Measurements from ENCODE around the gene ITSN1.

ITSN1 gene

GRCh38 chr21:33932731-33933130, 290.4 kb downstream of the ITSN1 start:
- DNase-seq (ENCODE audit: low spot score), result no peak

- no peak for DNase-seq (ENCODE audit: low spot score)
Observed at GRCh38 chr21:33936301-33937038, 294.2 kb downstream of the ITSN1 start.

- no peak for DNase-seq (ENCODE audit: low spot score)
Observed at GRCh38 chr21:33937146-33937545, 294.8 kb downstream of the ITSN1 start.

- DNase-seq (ENCODE audit: low spot score), result no peak
Observed at GRCh38 chr21:33937931-33938339, 295.6 kb downstream of the ITSN1 start.

DNA sequence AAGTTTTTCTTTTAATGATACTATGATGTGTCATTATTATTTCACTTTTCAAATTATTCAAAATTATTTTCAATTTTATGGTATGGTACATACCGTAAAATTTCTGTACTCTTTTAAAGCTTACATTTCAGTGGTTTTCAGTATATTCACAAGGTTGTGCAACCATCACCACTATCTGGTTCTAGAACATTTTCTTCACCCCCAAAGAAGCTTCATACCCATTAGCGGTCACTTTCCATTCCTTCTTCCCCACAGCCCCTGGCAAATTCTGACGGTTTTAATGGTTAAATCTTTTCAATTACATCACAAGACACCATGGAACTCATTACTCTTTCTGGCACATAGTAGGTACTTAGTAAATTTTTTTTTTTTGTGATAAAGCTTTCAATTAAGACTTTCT, 296.1 kb downstream of the ITSN1 start:
- no peak for DNase-seq (ENCODE audit: low spot score)

- DNase-seq (ENCODE audit: low spot score), result no peak
Observed at GRCh38 chr21:33939226-33939625, 296.9 kb downstream of the ITSN1 start.

DNA sequence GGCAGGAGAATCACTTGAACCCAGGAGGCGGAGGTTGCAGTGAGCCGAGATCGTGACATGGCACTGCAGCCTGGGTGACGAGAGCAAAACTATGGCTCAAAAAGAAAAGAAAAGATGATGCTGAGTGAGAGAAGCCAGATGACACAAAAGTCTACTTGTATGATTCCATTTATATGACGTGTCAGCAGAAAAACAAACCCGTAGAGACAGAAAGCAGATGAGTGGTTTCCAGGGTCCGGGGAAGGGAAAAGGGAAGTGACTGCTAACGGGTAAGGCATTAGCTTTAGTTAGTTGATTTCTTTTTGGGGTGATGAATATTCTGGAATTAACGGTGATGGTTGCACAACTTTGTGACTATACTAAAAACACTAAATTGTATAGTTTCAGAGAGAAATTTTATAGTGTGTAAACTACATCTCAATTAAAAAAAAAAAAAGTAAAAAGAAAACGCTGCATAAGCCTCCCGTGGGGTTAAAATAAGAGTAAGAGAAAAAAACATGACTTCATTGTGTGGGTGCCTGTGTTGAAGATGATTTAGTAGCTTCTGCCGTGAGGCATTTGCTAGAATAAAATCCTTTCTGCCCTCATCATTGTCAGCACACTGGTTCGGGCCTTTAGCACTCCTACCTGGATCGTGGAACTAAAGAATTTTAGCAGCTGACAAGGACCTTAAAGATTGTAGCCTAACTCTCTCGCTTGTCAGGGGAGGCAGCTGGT, 298.0 kb downstream of the ITSN1 start:
- no peak for DNase-seq (ENCODE audit: low spot score)

DNA sequence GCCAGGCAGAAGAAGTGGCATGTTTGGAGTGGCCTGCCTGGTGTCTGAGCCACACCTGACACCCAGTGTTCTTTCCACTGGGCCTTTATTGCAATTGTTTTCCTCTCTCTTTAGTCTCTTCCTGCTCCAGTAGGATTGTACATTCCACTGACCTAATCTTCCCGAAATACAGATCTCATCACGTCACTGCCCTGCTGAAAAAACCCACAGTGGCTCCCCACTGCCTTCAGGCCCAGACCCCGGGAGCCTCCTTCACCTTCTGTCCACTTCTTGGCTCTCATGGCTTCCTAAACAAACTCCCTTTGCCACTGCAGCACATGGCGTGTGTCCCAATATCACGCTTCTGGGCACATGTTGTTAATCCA, 298.6 kb downstream of the ITSN1 start:
- DNase-seq (ENCODE audit: low spot score), result no peak

DNA sequence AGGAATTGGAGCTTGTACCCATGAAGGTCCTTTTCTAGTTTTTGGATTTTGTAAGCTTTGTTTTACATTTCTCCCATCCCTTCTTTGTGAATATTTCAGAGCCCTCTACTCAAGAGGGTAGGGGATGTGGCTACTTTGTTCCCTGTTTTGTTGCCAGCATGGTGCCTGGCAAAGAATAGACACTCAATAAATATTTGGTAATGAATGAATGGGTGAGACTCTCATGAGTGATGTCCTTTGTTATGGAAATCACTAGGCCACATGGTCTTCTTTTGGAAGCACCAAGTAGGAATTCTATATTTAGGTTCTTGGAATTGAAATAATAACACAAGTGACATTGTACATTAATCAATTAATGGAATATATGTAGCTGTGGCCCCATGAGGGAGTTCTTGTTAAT, 300.1 kb downstream of the ITSN1 start:
- no peak for DNase-seq (ENCODE audit: low spot score)

DNA sequence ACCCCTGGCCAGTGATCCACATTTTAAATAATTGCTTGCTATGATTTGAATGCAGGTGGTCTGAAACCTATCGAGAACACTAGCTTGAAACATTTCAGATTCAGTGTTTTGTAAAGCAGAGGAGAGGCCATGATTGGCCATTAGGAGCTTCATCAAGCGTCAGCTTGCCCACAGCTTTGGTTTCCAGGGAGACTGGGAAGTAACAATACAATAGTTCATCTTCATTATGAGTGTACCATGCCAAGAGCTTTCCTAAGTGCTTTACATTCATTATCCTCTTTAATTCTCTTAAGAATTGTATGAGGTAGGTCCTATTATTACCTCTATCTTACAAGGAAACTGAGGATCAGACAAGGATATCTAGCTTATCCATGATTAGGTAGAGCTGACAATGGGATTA, 301.0 kb downstream of the ITSN1 start:
- DNase-seq (ENCODE audit: low spot score), result no peak

DNA sequence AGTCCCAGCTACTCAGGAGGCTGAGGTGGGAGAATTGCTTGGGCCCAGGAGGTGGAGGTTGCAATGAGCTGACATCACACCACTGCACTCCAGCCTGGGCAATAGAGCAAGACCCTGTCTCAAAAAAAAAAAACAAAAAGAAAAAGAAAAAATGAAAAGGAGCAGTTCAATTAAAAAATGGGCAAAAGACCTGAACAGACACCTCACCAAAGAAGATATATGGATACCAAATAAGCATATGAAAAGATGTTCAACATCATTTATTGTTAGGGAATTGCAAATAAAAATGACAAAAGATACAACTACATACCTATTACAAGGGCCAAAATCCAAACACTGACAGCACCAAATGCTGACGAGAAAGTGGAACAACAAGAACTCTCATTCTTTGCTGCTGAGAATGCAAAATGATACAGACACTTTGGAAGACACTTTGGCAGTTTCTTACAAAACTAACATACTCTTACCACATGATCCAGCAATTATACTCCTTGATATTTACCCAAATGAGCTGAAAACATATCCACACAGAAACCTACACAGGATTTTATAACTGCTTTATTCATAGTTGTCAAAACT, 302.0 kb downstream of the ITSN1 start:
- DNase-seq (ENCODE audit: low spot score), result no peak

DNA sequence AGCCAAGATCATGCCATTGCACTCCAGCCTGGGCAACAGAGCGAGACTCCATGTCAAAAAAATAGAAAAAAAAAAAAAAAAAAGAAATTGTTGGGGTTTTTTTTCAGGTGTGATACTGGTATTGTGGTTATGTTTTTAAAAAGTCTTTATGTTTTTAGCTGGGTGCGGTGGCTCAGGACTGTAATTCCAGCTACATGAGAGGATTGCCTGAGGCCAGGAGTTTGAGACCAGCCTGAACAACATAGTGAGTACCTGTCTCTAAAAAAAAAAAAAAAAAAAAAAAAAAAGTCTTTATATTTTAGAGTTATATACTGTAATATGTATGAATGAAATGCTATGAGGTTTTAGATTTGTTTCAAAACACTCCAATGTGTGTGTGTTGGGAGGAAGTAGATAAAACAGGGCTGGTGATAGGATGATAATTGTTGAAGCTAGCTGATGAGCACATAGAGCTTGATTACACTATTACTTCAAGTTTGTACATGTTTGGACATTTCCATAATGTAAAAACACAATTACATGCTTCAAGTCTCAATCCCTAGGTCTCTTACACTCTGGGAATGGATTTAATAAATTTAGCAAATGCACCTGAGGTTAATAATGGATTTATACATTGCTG, 303.5 kb downstream of the ITSN1 start:
- no peak for DNase-seq (ENCODE audit: low spot score)

- peak; percentile 94 for DNase-seq (ENCODE audit: low spot score)
Observed at GRCh38 chr21:33947451-33948095, 305.3 kb downstream of the ITSN1 start.

DNA sequence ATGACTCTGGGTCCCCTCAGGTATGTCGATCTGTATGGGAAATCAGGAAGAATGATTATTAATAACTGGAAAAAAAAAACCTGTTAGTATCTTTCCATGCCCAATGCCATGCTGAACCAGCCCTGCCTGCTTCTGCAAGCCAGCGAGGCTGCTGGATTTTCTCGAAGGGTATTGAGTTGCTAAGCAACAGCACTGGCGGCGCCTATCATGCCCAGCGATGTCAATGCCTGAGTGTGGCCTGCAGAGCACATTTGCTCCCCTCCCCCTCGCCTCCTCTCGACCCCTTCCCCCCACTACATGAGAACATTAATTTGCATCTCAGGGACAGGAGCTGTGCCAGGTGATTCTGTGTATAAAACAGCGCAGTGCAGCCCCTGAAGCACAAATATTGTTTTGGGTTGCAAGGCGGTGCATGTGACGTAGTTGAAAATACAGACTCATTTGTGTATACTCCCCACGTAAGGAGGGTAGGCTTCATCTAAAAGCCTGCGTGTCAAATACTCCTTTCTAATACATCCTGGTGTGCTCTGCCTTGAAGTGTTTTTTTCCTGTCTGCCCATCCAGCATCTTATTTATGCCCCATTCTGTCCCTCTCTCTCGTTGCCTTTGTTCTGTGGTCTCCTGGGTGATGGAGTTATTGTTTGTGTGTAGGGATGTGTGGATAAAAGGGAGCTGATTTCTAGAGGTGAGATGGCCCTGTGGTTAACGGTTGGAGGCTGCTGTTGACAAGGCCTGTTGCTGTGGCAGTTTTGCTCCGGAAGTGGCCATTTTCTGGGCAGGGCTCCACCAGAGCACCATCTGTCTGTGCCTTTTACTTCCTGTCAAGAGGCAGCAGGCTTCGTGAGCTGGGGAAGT, 306.0 kb downstream of the ITSN1 start:
- DNase-seq (ENCODE audit: low spot score), result no peak

DNA sequence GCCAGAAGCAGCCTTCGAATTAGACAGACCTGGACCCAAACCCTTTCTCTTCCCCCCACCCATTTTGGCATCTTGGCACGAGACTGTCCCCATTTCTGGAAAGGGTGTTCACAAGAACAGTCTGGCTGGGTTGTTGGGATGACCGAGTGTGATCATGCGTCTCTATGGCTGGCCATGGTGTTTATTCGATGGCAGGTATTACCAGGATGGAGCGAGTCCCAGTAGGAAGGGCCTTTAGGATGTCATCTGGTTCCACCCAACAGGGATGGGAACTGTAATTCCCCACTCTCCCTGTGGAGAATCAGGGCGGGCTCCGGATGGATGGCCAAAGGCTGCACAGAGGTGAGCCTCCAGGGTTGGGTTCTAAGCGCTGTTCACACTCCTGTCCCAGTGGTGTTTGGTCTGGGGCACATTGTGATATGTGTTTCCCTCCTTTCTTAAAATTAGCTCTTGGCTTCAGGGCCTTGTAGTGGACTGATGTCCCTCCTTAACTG, 306.7 kb downstream of the ITSN1 start:
- no peak for DNase-seq (ENCODE audit: low spot score)
